Endothelial cell of hepatic sinusoid (primary cell): ENCODE results near the gene CCDC178.

ENCODE experiments used
- in situ Hi-C: cut with HindIII; loops from 2 replicates; pipeline ENCODE4 v1.10.0; 2017; ENCODE audit warnings: low sequenced_read_pairs

The CCDC178 gene

GRCh38 chr18:32922951-32923430 lies 517.5 kb downstream of the CCDC178 start:
- in situ Hi-C loops, result no loop called here

GRCh38 chr18:32920796-32921787 lies 519.4 kb downstream of the CCDC178 start:
- in situ Hi-C loops, result no loop called here

GRCh38 chr18:32919799-32920198 lies 520.7 kb downstream of the CCDC178 start:
- in situ Hi-C loops, result no loop called here

- in situ Hi-C loops, result no loop called here
Observed at GRCh38 chr18:32918692-32919250, 521.8 kb downstream of the CCDC178 start.

GRCh38 chr18:32915516-32915915 lies 525.0 kb downstream of the CCDC178 start:
- in situ Hi-C loops, result no loop called here

- in situ Hi-C loops, result no loop called here
Observed at GRCh38 chr18:32911660-32912284, 528.7 kb downstream of the CCDC178 start.

- in situ Hi-C loops, result no loop called here
Observed at GRCh38 chr18:32910694-32911296, 529.7 kb downstream of the CCDC178 start.

- in situ Hi-C loops, result no loop called here
Observed at GRCh38 chr18:32909798-32910561, 530.5 kb downstream of the CCDC178 start.

- in situ Hi-C loops, result no loop called here
Observed at GRCh38 chr18:32908424-32908805, 532.1 kb downstream of the CCDC178 start.

GRCh38 chr18:32907648-32908423 lies 532.7 kb downstream of the CCDC178 start:
- in situ Hi-C loops, result no loop called here

- in situ Hi-C loops, result no loop called here
Observed at GRCh38 chr18:32907311-32907585, 533.3 kb downstream of the CCDC178 start.

- in situ Hi-C loops, result no loop called here
Observed at GRCh38 chr18:32906506-32907310, 533.8 kb downstream of the CCDC178 start.

- in situ Hi-C loops, result no loop called here
Observed at GRCh38 chr18:32905651-32906050, 534.9 kb downstream of the CCDC178 start.

- in situ Hi-C loops, result no loop called here
Observed at GRCh38 chr18:32902568-32903330, 537.8 kb downstream of the CCDC178 start.

GRCh38 chr18:32899819-32900218 lies 540.7 kb downstream of the CCDC178 start:
- in situ Hi-C loops, result no loop called here

- in situ Hi-C loops, result no loop called here
Observed at GRCh38 chr18:32896776-32897547, 543.6 kb downstream of the CCDC178 start.

GRCh38 chr18:32893915-32894314 lies 546.6 kb downstream of the CCDC178 start:
- in situ Hi-C loops, result no loop called here

GRCh38 chr18:32891797-32892196 lies 548.7 kb downstream of the CCDC178 start:
- in situ Hi-C loops, result no loop called here
